Stomach smooth muscle (tissue), 2 donors: ENCODE measurements around the gene KLHL9.

Experiments used
- H3K27ac ChIP-seq: one replicate; pipeline ENCODE4 v1.7.0; 2013; ENCODE audit warnings: mild to moderate bottlenecking, low read length, inconsistent platforms
- H3K27me3 ChIP-seq, 2 donors: one replicate each; pipeline ENCODE4 v1.7.0; 2013; ENCODE audit warnings: low read length in 2 of 2; ENCODE audit not compliant: insufficient read depth in 2 of 2, control insufficient read depth in 1 of 2
- H3K36me3 ChIP-seq, 2 donors: one replicate each; pipeline ENCODE4 v1.7.0; 2013; ENCODE audit warnings: low read length in 2 of 2; ENCODE audit not compliant: control insufficient read depth in 2 of 2, insufficient read depth in 2 of 2
- H3K4me1 ChIP-seq: one replicate; pipeline ENCODE4 v1.7.0; 2013; ENCODE audit warnings: low read length; ENCODE audit not compliant: control insufficient read depth, insufficient read depth
- H3K4me3 ChIP-seq, 2 donors: one replicate each; pipeline ENCODE4 v1.7.0; 2013; ENCODE audit warnings: low read length in 2 of 2
- H3K9ac ChIP-seq, 2 donors: one replicate each; pipeline ENCODE4 v1.7.0; 2013; ENCODE audit warnings: low read length in 2 of 2, mild to moderate bottlenecking in 1 of 2
- H3K9me3 ChIP-seq, 2 donors: one replicate each; pipeline ENCODE4 v1.7.0; 2013; ENCODE audit warnings: low read length in 2 of 2; ENCODE audit not compliant: control insufficient read depth in 2 of 2
- donor health status: healthy.
- donor health status: Pancreatic carcinoma.

The KLHL9 gene

GRCh38 chr9:21348430-21348970, 13.3 kb upstream of the KLHL9 start:
- Histone ChIP-seq H3K9me3 (no peaks in the 10 kb centered on the region), H3K4me1 (no peaks in the 10 kb centered on the region), H3K9ac (no peak overlapping the region), H3K4me3 (no peak overlapping the region), H3K36me3 (no peaks in the 10 kb centered on the region), H3K27me3 (no peaks in the 10 kb centered on the region), H3K27ac (no peak overlapping the region)

GRCh38 chr9:21340735-21341134, 5.5 kb upstream of the KLHL9 start:
- Histone ChIP-seq H3K4me3 (no peak overlapping the region), H3K36me3 (no peaks in the 10 kb centered on the region), H3K9ac (no peak overlapping the region), H3K27me3 (no peaks in the 10 kb centered on the region), H3K4me1 (no peaks in the 10 kb centered on the region), H3K9me3 (no peaks in the 10 kb centered on the region), H3K27ac (no peak overlapping the region)

GRCh38 chr9:21336457-21336856, 1.3 kb upstream of the KLHL9 start:
- no peaks in the 10 kb centered on the region for H3K27me3 ChIP-seq
- no peaks in the 10 kb centered on the region for H3K9me3 ChIP-seq
- no peak overlapping the region for H3K9ac ChIP-seq
- no peak overlapping the region for H3K27ac ChIP-seq
- H3K36me3 ChIP-seq: peaks cover 0 to 6% of the 10 kb centered on the region in 2 donors
- no peak overlapping the region for H3K4me3 ChIP-seq
- H3K4me1 ChIP-seq: peaks cover 14% of the 10 kb centered on the region

- Histone ChIP-seq H3K4me1 (peaks cover 17% of the 10 kb centered on the region), H3K27me3 (no peaks in the 10 kb centered on the region), H3K36me3 (peaks cover 0 to 6% of the 10 kb centered on the region in 2 donors), H3K27ac (no peak overlapping the region), H3K9me3 (no peaks in the 10 kb centered on the region), H3K4me3 (peak overlapping the region; percentile 93 to 97), H3K9ac (no peak overlapping the region)
These were observed 2.0 kb downstream of the KLHL9 start for GRCh38 chr9:21333226-21333625.

- Histone ChIP-seq H3K9me3 (no peaks in the 10 kb centered on the region), H3K4me3 (peak overlapping the region in 1 of 2 donors; percentile 29)
These were observed 3.4 kb downstream of the KLHL9 start for GRCh38 chr9:21331676-21332402.

GRCh38 chr9:21326526-21327139, 8.6 kb downstream of the KLHL9 start:
- Histone ChIP-seq H3K36me3 (peaks cover 2 to 9% of the 10 kb centered on the region in 2 donors), H3K4me3 (no peak overlapping the region), H3K9ac (no peak overlapping the region), H3K27ac (no peak overlapping the region), H3K9me3 (no peaks in the 10 kb centered on the region), H3K27me3 (no peaks in the 10 kb centered on the region), H3K4me1 (peaks cover 3% of the 10 kb centered on the region)

More at GRCh38 chr9:21331676-21332402, 3.4 kb downstream of the KLHL9 start:
- Histone ChIP-seq H3K9ac (peak overlapping the region; percentile 4 to 21), H3K36me3 (peaks cover 0 to 6% of the 10 kb centered on the region in 2 donors), H3K27ac (no peak overlapping the region), H3K4me1 (peaks cover 17% of the 10 kb centered on the region), H3K27me3 (no peaks in the 10 kb centered on the region)

GRCh38 chr9:21324047-21324446, 11.2 kb downstream of the KLHL9 start:
- Histone ChIP-seq H3K9ac (no peak overlapping the region), H3K27ac (no peak overlapping the region), H3K4me1 (no peaks in the 10 kb centered on the region), H3K36me3 (peaks cover 4 to 9% of the 10 kb centered on the region in 2 donors), H3K27me3 (no peaks in the 10 kb centered on the region), H3K9me3 (no peaks in the 10 kb centered on the region), H3K4me3 (no peak overlapping the region)

- no peak overlapping the region for H3K27ac ChIP-seq
- no peak overlapping the region for H3K4me3 ChIP-seq
- H3K27me3 ChIP-seq: no peaks in the 10 kb centered on the region
- no peaks in the 10 kb centered on the region for H3K4me1 ChIP-seq
- peaks cover 4 to 9% of the 10 kb centered on the region in 2 donors for H3K36me3 ChIP-seq
- no peaks in the 10 kb centered on the region for H3K9me3 ChIP-seq
- H3K9ac ChIP-seq: no peak overlapping the region
These were observed 12.2 kb downstream of the KLHL9 start for GRCh38 chr9:21322911-21323461.

GRCh38 chr9:21320465-21320864, 14.7 kb downstream of the KLHL9 start:
- H3K4me1 ChIP-seq: no peaks in the 10 kb centered on the region
- no peaks in the 10 kb centered on the region for H3K9me3 ChIP-seq
- no peaks in the 10 kb centered on the region for H3K27me3 ChIP-seq
- no peak overlapping the region for H3K27ac ChIP-seq
- no peak overlapping the region for H3K4me3 ChIP-seq
- no peak overlapping the region for H3K9ac ChIP-seq
- H3K36me3 ChIP-seq: peaks cover 4 to 9% of the 10 kb centered on the region in 2 donors

- Histone ChIP-seq H3K4me1 (no peaks in the 10 kb centered on the region), H3K4me3 (no peak overlapping the region), H3K27me3 (no peaks in the 10 kb centered on the region), H3K27ac (no peak overlapping the region), H3K9me3 (no peaks in the 10 kb centered on the region), H3K9ac (no peak overlapping the region), H3K36me3 (peaks cover 4 to 6% of the 10 kb centered on the region in 2 donors)
These were observed 17.0 kb downstream of the KLHL9 start for GRCh38 chr9:21317956-21318923.
